Nephron progenitor cell (in vitro differentiated cells): ENCODE data around the gene CLPTM1L.

Experiments
- DNase-seq: peaks from one replicate; pipeline ENCODE4 v3.0.0; 2021
- H3K27ac Mint-ChIP-seq: 2 replicates; pipeline ENCODE4 v1.8.0; 2021; ENCODE audit warnings: mild to moderate bottlenecking, moderate library complexity, mixed read lengths
- H3K27me3 Mint-ChIP-seq: 2 replicates; pipeline ENCODE4 v1.8.0; 2021; ENCODE audit warnings: mild to moderate bottlenecking, low read depth, mixed read lengths; ENCODE audit not compliant: poor library complexity
- H3K36me3 Mint-ChIP-seq: 2 replicates; pipeline ENCODE4 v1.8.0; 2021; ENCODE audit warnings: low read depth, mixed read lengths
- H3K4me1 Mint-ChIP-seq: 2 replicates; pipeline ENCODE4 v1.8.0; 2021; ENCODE audit warnings: mixed read lengths
- H3K4me3 Mint-ChIP-seq: 2 replicates; pipeline ENCODE4 v1.8.0; 2021; ENCODE audit warnings: mild to moderate bottlenecking, moderate library complexity, mixed read lengths
- H3K9me3 Mint-ChIP-seq: 2 replicates; pipeline ENCODE4 v1.8.0; 2021; ENCODE audit warnings: mild to moderate bottlenecking, moderate library complexity, mixed read lengths
- TF ChIP-seq, protein P1 (sequence below): fragments of 200-600 bp; sonication (generic); IDR thresholded peaks from 2 replicates; pipeline ENCODE4 v1.5.0; 2021; ENCODE audit warnings: antibody characterized with exemption

Gene CLPTM1L

DNA sequence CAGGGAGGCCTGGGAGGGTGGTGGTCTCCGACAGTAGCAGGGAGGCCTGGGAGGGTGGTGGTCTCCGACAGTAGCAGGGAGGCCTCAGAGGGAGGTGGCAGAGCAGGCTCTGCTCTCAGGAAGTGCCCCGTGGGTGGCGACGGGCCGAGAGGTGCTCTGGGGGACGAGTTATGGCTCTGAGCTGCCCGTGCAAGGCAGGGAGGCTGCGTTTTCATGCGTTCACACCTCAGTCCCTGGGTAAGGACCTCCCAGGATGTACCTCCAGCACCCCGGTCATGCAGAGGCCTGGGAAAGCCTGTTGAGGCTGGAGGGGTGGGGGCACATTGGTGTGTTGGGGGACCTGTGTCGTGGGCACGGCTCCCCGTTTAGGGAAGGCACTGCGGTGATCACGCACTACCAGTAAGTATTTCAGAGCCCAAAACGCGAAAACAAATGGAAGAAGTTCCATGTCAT, 37.4 kb upstream of the CLPTM1L start:
- Mint-ChIP-seq H3K27me3 (peaks cover 94% of the 10 kb centered on the region), H3K36me3 (no peaks in the 10 kb centered on the region), H3K4me1 (peaks cover 26% of the 10 kb centered on the region), H3K27ac (no peak overlapping the region), H3K9me3 (peaks cover 19% of the 10 kb centered on the region), H3K4me3 (no peak overlapping the region)
- TF ChIP-seq, protein P1, sequence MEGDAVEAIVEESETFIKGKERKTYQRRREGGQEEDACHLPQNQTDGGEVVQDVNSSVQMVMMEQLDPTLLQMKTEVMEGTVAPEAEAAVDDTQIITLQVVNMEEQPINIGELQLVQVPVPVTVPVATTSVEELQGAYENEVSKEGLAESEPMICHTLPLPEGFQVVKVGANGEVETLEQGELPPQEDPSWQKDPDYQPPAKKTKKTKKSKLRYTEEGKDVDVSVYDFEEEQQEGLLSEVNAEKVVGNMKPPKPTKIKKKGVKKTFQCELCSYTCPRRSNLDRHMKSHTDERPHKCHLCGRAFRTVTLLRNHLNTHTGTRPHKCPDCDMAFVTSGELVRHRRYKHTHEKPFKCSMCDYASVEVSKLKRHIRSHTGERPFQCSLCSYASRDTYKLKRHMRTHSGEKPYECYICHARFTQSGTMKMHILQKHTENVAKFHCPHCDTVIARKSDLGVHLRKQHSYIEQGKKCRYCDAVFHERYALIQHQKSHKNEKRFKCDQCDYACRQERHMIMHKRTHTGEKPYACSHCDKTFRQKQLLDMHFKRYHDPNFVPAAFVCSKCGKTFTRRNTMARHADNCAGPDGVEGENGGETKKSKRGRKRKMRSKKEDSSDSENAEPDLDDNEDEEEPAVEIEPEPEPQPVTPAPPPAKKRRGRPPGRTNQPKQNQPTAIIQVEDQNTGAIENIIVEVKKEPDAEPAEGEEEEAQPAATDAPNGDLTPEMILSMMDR: no peak
- DNase-seq: no peak

DNA sequence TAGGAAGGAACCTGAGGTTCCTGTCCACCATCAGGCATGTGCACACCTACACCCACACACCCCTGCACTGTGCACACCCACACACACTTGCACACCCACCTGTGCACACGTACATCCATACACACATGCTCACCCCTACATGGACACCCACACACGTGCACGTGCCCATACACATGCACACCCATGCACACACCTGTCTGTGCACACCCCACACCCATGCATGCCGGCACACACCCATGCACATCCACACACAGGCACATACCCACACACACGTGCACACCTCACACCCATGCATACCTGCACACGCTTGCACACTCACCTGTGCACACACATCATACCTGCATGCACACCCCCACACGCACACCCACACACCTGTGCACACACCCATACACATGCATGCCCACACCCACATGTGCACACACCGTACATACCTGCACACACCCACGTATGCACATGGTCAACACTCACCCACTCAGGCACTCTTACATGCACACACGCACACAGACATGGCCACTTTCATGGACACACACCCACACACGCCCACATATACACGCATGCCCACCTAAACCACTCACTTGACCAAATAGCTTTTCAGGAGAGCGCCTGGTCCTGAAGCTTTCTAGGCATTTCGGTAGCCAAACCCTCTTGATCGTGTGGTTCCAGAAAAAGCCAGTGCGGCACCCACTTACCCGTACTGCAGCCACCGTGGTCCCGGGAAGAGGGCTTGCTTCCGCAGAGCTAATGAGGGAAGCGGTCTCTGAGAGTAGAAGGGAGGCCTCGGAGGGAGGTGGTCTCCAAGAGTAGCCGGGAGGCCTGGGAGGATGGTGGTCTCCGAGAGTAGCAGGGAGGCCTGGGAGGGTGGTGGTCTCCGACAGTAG, 36.7 kb upstream of the CLPTM1L start:
- peaks cover 19% of the 10 kb centered on the region for H3K9me3 Mint-ChIP-seq

DNA sequence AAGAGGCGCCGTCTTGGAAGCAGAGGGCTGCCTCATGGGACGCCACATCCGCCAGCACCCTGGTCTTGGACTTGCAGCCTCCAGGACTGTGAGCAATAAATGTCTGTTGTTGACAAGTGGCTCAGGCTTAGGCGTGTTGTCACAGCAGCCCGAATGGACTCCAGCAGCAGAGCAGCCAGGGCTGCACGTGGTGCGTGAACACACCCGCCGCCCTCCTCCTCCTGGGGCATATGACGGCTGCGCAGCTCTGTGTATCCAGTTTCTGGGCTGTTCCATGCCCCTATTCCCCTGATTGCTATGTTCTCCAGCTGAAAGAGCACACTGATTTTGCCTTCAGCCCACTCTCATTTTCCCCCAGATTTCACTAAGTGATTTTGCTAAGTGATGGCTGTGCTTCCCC, 36.0 kb upstream of the CLPTM1L start:
- peaks cover 92% of the 10 kb centered on the region for H3K27me3 Mint-ChIP-seq
- DNase-seq: no peak
- H3K27ac Mint-ChIP-seq: no peak overlapping the region
- TF ChIP-seq, protein P1: no peak
- H3K4me1 Mint-ChIP-seq: peaks cover 15% of the 10 kb centered on the region
- H3K36me3 Mint-ChIP-seq: no peaks in the 10 kb centered on the region
- H3K4me3 Mint-ChIP-seq: no peak overlapping the region
- H3K9me3 Mint-ChIP-seq: peaks cover 19% of the 10 kb centered on the region

More for the DNA sequence above, 36.7 kb upstream of the CLPTM1L start:
- no peak for DNase-seq
- Mint-ChIP-seq H3K4me3 (no peak overlapping the region), H3K27ac (no peak overlapping the region), H3K27me3 (peaks cover 94% of the 10 kb centered on the region), H3K36me3 (no peaks in the 10 kb centered on the region), H3K4me1 (peaks cover 20% of the 10 kb centered on the region)
- TF ChIP-seq, protein P1: no peak

DNA sequence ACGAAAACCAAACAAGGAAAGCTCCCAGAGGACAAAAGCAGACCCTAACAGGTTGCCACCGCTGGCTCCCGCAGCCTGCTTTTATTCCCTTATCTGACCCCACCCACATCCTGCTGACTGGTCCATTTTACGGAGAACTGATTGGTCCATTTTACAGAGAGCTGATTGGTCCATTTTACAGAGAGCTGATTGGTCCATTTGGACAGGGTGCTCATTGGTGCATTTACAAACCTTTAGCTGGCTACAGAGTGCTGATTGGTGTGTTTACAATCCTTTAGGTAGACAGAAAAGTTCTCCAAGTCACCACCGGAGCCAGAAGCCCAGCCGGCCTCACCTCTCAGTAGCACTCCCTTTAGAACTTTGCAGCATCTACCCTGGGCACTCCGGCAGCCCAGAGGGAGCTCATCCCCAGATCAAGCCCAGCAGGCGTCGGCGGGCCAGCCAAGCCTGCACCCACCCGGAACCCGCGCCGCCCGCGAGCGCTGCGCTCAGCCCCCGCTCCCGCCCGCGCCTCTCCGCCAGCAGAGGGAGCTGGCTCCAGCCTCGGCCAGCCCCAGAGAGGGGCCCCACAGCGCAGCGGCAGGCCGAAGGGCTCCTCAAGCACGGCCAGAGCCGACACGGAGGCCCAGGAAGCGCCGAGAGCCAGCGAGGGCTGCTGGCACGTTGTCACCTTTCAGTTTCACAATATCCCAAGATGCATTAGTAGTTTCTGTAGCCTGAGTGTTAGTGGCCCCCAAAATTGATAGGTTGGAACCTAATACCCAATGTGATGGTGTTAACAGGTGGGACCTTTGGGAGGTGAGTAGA, 35.3 kb upstream of the CLPTM1L start:
- Mint-ChIP-seq H3K4me3 (no peak overlapping the region), H3K9me3 (peaks cover 19% of the 10 kb centered on the region), H3K4me1 (peaks cover 9% of the 10 kb centered on the region), H3K27me3 (peaks cover 92% of the 10 kb centered on the region), H3K36me3 (no peaks in the 10 kb centered on the region), H3K27ac (no peak overlapping the region)
- TF ChIP-seq, protein P1: peak; percentile 61
- peak; percentile 72 for DNase-seq

DNA sequence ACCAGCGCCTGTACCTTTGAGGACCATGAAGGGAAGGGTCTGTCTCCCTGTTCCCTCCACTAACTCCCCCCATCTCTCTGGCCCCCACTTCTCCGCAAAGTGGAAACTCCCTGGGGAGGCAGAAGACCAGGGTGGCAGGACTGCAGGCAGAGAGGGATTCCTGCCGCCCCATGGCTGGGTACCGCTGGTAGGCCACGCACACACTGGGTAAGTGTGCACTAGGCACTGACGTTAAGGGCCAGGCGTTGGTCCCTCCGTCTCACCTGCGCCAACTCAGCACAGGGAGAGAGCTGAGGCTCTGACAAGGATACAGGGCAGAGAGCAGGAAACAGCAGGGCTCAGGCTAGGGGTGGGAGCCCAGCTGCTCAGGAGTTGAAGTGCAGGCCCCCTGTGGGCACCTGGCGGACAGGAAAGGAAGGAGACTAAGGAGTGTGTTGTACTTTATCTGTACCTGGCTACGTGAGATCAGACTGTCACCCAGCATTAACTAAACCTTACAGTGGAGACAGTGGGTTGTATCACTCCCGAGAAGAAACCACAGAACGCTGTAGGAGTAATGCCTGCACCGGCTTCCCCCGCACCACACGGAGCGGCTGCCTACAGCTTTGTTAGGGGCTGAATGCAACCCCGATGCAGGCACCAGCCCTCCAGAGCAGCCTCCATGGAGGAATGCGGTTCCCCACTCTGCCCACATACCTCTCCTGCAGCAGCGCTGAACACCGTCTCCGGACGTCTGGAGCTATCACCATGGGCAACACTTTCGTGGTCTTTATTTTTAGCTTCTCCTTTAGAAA, 34.2 kb upstream of the CLPTM1L start:
- peaks cover 19% of the 10 kb centered on the region for H3K9me3 Mint-ChIP-seq
- TF ChIP-seq, protein P1: no peak
- peaks cover 8% of the 10 kb centered on the region for H3K4me1 Mint-ChIP-seq
- no peak for DNase-seq
- H3K36me3 Mint-ChIP-seq: no peaks in the 10 kb centered on the region
- no peak overlapping the region for H3K27ac Mint-ChIP-seq
- no peak overlapping the region for H3K4me3 Mint-ChIP-seq
- peaks cover 86% of the 10 kb centered on the region for H3K27me3 Mint-ChIP-seq
